Astrocyte (in vitro differentiated cells and primary cell): ENCODE data around the gene GJA1.
"Not testable (repeated sequence)": the region's sequence is repeated elsewhere in the genome, so short reads cannot be mapped to it uniquely, and the experiment has no call there.

ENCODE experiments used
- EZH2 ChIP-seq: IDR thresholded peaks from 2 replicates; pipeline ENCODE4 v1.6.1; 2012; ENCODE audit warnings: mild to moderate bottlenecking, low read length, inconsistent platforms; ENCODE audit not compliant: insufficient read depth
- TF ChIP-seq, protein P1 (sequence below): IDR thresholded peaks from 2 replicates; pipeline ENCODE4 v1.5.1; 2011; ENCODE audit warnings: low read depth, mild to moderate bottlenecking, inconsistent platforms, low read length, moderate library complexity; ENCODE audit not compliant: insufficient read depth

- TF ChIP-seq, protein P1, sequence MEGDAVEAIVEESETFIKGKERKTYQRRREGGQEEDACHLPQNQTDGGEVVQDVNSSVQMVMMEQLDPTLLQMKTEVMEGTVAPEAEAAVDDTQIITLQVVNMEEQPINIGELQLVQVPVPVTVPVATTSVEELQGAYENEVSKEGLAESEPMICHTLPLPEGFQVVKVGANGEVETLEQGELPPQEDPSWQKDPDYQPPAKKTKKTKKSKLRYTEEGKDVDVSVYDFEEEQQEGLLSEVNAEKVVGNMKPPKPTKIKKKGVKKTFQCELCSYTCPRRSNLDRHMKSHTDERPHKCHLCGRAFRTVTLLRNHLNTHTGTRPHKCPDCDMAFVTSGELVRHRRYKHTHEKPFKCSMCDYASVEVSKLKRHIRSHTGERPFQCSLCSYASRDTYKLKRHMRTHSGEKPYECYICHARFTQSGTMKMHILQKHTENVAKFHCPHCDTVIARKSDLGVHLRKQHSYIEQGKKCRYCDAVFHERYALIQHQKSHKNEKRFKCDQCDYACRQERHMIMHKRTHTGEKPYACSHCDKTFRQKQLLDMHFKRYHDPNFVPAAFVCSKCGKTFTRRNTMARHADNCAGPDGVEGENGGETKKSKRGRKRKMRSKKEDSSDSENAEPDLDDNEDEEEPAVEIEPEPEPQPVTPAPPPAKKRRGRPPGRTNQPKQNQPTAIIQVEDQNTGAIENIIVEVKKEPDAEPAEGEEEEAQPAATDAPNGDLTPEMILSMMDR, result not testable (repeated sequence)
- not testable (repeated sequence) for TF ChIP-seq EZH2
Observed at GRCh38 chr6:121447746-121448145, 12.3 kb downstream of the GJA1 start.
